ENCODE results near the gene RPS6KB1. TPM values are rescaled to one million over a fixed set of nuclear protein-coding genes. Genes with fewer than 3 reads are reported as not detected.
"Not testable (repeated sequence)": the region's sequence is repeated elsewhere in the genome, so short reads cannot be mapped to it uniquely, and the experiment has no call there.

Gene RPS6KB1
- total RNA-seq, 1 donor from 2014 or later: 46.8 TPM

- DNase-seq (ENCODE audit: low spot score): no peak
These were observed 22.4 kb upstream of the RPS6KB1 start for GRCh38 chr17:59870482-59870881.

GRCh38 chr17:59872351-59872750 is 20.6 kb upstream of the RPS6KB1 start:
- DNase-seq (ENCODE audit: low spot score): no peak

- not testable (repeated sequence) for DNase-seq (ENCODE audit: low spot score)
These were observed 19.5 kb upstream of the RPS6KB1 start for GRCh38 chr17:59873414-59873813.

GRCh38 chr17:59874376-59874775 is 18.5 kb upstream of the RPS6KB1 start:
- DNase-seq (ENCODE audit: low spot score): no peak

GRCh38 chr17:59876107-59876506 is 16.8 kb upstream of the RPS6KB1 start:
- DNase-seq (ENCODE audit: low spot score): no peak

- no peak for DNase-seq (ENCODE audit: low spot score)
These were observed 15.0 kb upstream of the RPS6KB1 start for GRCh38 chr17:59877965-59878364.

- no peak for DNase-seq (ENCODE audit: low spot score)
These were observed 14.3 kb upstream of the RPS6KB1 start for GRCh38 chr17:59878624-59879023.

- no peak for DNase-seq (ENCODE audit: low spot score)
These were observed 8.1 kb upstream of the RPS6KB1 start for GRCh38 chr17:59884861-59885260.

- DNase-seq (ENCODE audit: low spot score): no peak
These were observed 4.7 kb upstream of the RPS6KB1 start for GRCh38 chr17:59888145-59888750.

GRCh38 chr17:59890720-59891119 is 2.2 kb upstream of the RPS6KB1 start:
- no peak for DNase-seq (ENCODE audit: low spot score)

- no peak for DNase-seq (ENCODE audit: low spot score)
These were observed 534 bp upstream of the RPS6KB1 start for GRCh38 chr17:59892251-59892923.

GRCh38 chr17:59893676-59894100 is 767 bp downstream of the RPS6KB1 start:
- no peak for DNase-seq (ENCODE audit: low spot score)

- no peak for DNase-seq (ENCODE audit: low spot score)
These were observed 4.2 kb downstream of the RPS6KB1 start for GRCh38 chr17:59897090-59897489.

- no peak for DNase-seq (ENCODE audit: low spot score)
These were observed 6.2 kb downstream of the RPS6KB1 start for GRCh38 chr17:59899099-59899498.

- no peak for DNase-seq (ENCODE audit: low spot score)
These were observed 8.7 kb downstream of the RPS6KB1 start for GRCh38 chr17:59901604-59902003.

GRCh38 chr17:59903455-59903854 is 10.5 kb downstream of the RPS6KB1 start:
- DNase-seq (ENCODE audit: low spot score): no peak

GRCh38 chr17:59907467-59907866 is 14.5 kb downstream of the RPS6KB1 start:
- no peak for DNase-seq (ENCODE audit: low spot score)

- DNase-seq (ENCODE audit: low spot score): no peak
These were observed 21.4 kb downstream of the RPS6KB1 start for GRCh38 chr17:59914274-59914854.

GRCh38 chr17:59916446-59916845 is 23.5 kb downstream of the RPS6KB1 start:
- no peak for DNase-seq (ENCODE audit: low spot score)

- not testable (repeated sequence) for DNase-seq (ENCODE audit: low spot score)
These were observed 27.7 kb downstream of the RPS6KB1 start for GRCh38 chr17:59920637-59921036.

- DNase-seq (ENCODE audit: low spot score): not testable (repeated sequence)
These were observed 37.2 kb downstream of the RPS6KB1 start for GRCh38 chr17:59930121-59930520.

GRCh38 chr17:59930768-59931167 is 37.8 kb downstream of the RPS6KB1 start:
- DNase-seq (ENCODE audit: low spot score): not testable (repeated sequence)

- DNase-seq (ENCODE audit: low spot score): not testable (repeated sequence)
These were observed 40.4 kb downstream of the RPS6KB1 start for GRCh38 chr17:59933317-59933716.
